Neural cell (in vitro differentiated cells): ENCODE results near the gene ALOX12B. TPM values are rescaled to one million over a fixed set of nuclear protein-coding genes. Genes with fewer than 3 reads are reported as not detected.

Experiments used
- H2AFZ ChIP-seq: fragments of 200-600, 300-800 bp; sonication (generic), shearing (Covaris generic); 2 replicates; pipeline ENCODE4 v1.6.0; 2014; ENCODE audit warnings: low read depth, mild to moderate bottlenecking, antibody characterized with exemption, low read length, moderate library complexity
- H3F3A ChIP-seq: fragments of 200-600 bp; shearing (Covaris generic); 2 replicates; pipeline ENCODE4 v1.6.1; 2016; ENCODE audit warnings: mild to moderate bottlenecking, moderate library complexity, mixed read lengths, antibody characterized with exemption, low read length; ENCODE audit not compliant: insufficient read depth, poor library complexity, severe bottlenecking
- H3K27ac ChIP-seq: fragments of 200-600, 300-800 bp; sonication (generic), shearing (Covaris generic); 2 replicates; pipeline ENCODE4 v1.5.1; 2014; ENCODE audit warnings: mild to moderate bottlenecking, low read length, moderate library complexity
- H3K27me3 ChIP-seq: fragments of 300-800, 200-600 bp; sonication (generic), shearing (Covaris generic); 2 replicates; pipeline ENCODE4 v1.6.0; 2014; ENCODE audit warnings: mild to moderate bottlenecking, low read depth, low read length, moderate library complexity; ENCODE audit not compliant: insufficient read depth
- H3K36me3 ChIP-seq: fragments of 300-800, 200-600 bp; sonication (generic), shearing (Covaris generic); 2 replicates; pipeline ENCODE4 v1.5.1; 2014; ENCODE audit warnings: mild to moderate bottlenecking, antibody characterized with exemption, low read length, moderate library complexity; ENCODE audit not compliant: insufficient read depth
- H3K4me2 ChIP-seq: fragments of 300-800, 200-600 bp; sonication (generic), shearing (Covaris generic); 2 replicates; pipeline ENCODE4 v1.6.0; 2014; ENCODE audit warnings: mild to moderate bottlenecking, low read length
- H3K4me3 ChIP-seq: fragments of 300-800, 200-600 bp; sonication (generic), shearing (Covaris generic); 2 replicates; pipeline ENCODE4 v1.5.1; 2014; ENCODE audit warnings: mild to moderate bottlenecking, low read length, moderate library complexity
- H3K79me2 ChIP-seq: fragments of 200-600 bp; shearing (Covaris generic); replicated peaks from 2 replicates; pipeline ENCODE4 v1.6.0; 2014; ENCODE audit warnings: mild to moderate bottlenecking, low read length, moderate library complexity; ENCODE audit not compliant: insufficient read depth
- H3K9ac ChIP-seq: fragments of 300-800, 200-600 bp; sonication (generic), shearing (Covaris generic); 2 replicates; pipeline ENCODE4 v1.6.1; 2016; ENCODE audit warnings: mild to moderate bottlenecking, low read length, mixed read lengths
- H3K9me2 ChIP-seq: fragments of 200-600 bp; shearing (Covaris generic); 2 replicates; pipeline ENCODE4 v1.6.1; 2016; ENCODE audit warnings: mild to moderate bottlenecking, low read length, mixed read lengths; ENCODE audit not compliant: insufficient read depth
- H3K9me3 ChIP-seq: fragments of 200-600, 300-800 bp; sonication (generic), shearing (Covaris generic); 2 replicates; pipeline ENCODE4 v1.6.1; 2016; ENCODE audit warnings: mild to moderate bottlenecking, mixed run types, low read length, moderate library complexity, mixed read lengths
- H4K20me1 ChIP-seq: fragments of 200-600 bp; shearing (Covaris generic); 2 replicates; pipeline ENCODE4 v1.6.1; 2016; ENCODE audit warnings: mild to moderate bottlenecking, mixed run types; ENCODE audit not compliant: insufficient read depth
- CTCF ChIP-seq: fragments of 450-650 bp; IDR thresholded peaks from 2 replicates; pipeline ENCODE4 v1.5.1; 2014; ENCODE audit warnings: antibody characterized with exemption, mild to moderate bottlenecking, moderate library complexity; ENCODE audit not compliant: poor library complexity, severe bottlenecking
- EP300 ChIP-seq: fragments of 450-650 bp; conservative IDR thresholded peaks from 2 replicates; pipeline ENCODE4 v1.6.1; 2014; ENCODE audit warnings: antibody characterized with exemption, mild to moderate bottlenecking, moderate library complexity; ENCODE audit not compliant: poor library complexity, severe bottlenecking
- EZH2 ChIP-seq: fragments of 200-600, 300-800 bp; shearing (Covaris generic), sonication (generic); IDR thresholded peaks from 2 replicates; pipeline ENCODE4 v1.6.1; 2014; ENCODE audit warnings: antibody characterized with exemption, low read length, borderline replicate concordance, mild to moderate bottlenecking; ENCODE audit not compliant: insufficient read depth, poor library complexity, severe bottlenecking
- MXI1 ChIP-seq: fragments of 450-650 bp; conservative IDR thresholded peaks from 2 replicates; pipeline ENCODE4 v1.6.1; 2014; ENCODE audit warnings: antibody characterized with exemption, mild to moderate bottlenecking; ENCODE audit not compliant: poor library complexity, severe bottlenecking
- POLR2AphosphoS5 ChIP-seq: IDR thresholded peaks from 2 replicates; pipeline ENCODE4 v1.6.1; 2012
- RAD21 ChIP-seq: fragments of 450-650 bp; conservative IDR thresholded peaks from 2 replicates; pipeline ENCODE4 v1.6.1; 2014; ENCODE audit warnings: antibody characterized with exemption, mild to moderate bottlenecking, moderate library complexity
- REST ChIP-seq: IDR thresholded peaks from 2 replicates; pipeline ENCODE4 v1.6.1; 2012; ENCODE audit warnings: borderline replicate concordance
- SMC3 ChIP-seq: fragments of 450-650 bp; conservative IDR thresholded peaks from 2 replicates; pipeline ENCODE4 v1.6.1; 2014; ENCODE audit warnings: antibody characterized with exemption, mild to moderate bottlenecking, moderate library complexity; ENCODE audit not compliant: poor library complexity
- TAF1 ChIP-seq: IDR thresholded peaks from 2 replicates; pipeline ENCODE4 v1.6.1; 2012; ENCODE audit warnings: low read depth
- polyA plus RNA-seq: library from polyadenylated mRNA; depleted of rRNA; stranded (reverse); fragments of >200 nt; gene quantifications from 2 replicates; pipeline ENCODE4 v1.2.3, GENCODE V29; 2014

The ALOX12B gene
- polyA plus RNA-seq, 1 donor from 2014 or later = 0.31 TPM

GRCh38 chr17:8046306-8046928 is 41.1 kb downstream of the ALOX12B start:
- Histone ChIP-seq H3F3A (no peaks in the 10 kb centered on the region), H3K4me2 (no peak overlapping the region), H3K9me3 (no peaks in the 10 kb centered on the region), H3K4me3 (no peak overlapping the region), H3K36me3 (no peaks in the 10 kb centered on the region), H3K9ac (no peak overlapping the region), H3K79me2 (no peaks in the 10 kb centered on the region), H2AFZ (no peak overlapping the region), H3K27ac (no peak overlapping the region), H3K27me3 (no peaks in the 10 kb centered on the region), H3K9me2 (no peaks in the 10 kb centered on the region), H4K20me1 (no peaks in the 10 kb centered on the region)
- TF ChIP-seq EP300 (no peak), REST (no peak), TAF1 (no peak), SMC3 (no peak), EZH2 (no peak), POLR2AphosphoS5 (no peak), MXI1 (no peak)

GRCh38 chr17:8044819-8045810 is 42.4 kb downstream of the ALOX12B start:
- no peak overlapping the region for H2AFZ ChIP-seq
- TF ChIP-seq TAF1 (no peak), SMC3 (no peak), MXI1 (no peak), CTCF (no peak), RAD21 (no peak), REST (no peak), POLR2AphosphoS5 (no peak), EZH2 (no peak)
- H3F3A ChIP-seq = no peaks in the 10 kb centered on the region
- no peaks in the 10 kb centered on the region for H3K9me3 ChIP-seq
- no peaks in the 10 kb centered on the region for H4K20me1 ChIP-seq
- no peak overlapping the region for H3K27ac ChIP-seq
- no peaks in the 10 kb centered on the region for H3K9me2 ChIP-seq
- H3K27me3 ChIP-seq = no peaks in the 10 kb centered on the region
- H3K4me3 ChIP-seq = no peak overlapping the region
- H3K4me2 ChIP-seq = no peak overlapping the region
- no peak overlapping the region for H3K9ac ChIP-seq
- H3K79me2 ChIP-seq = no peaks in the 10 kb centered on the region
- H3K36me3 ChIP-seq = no peaks in the 10 kb centered on the region
